ENCODE results near the gene RAB33B. TPM values are rescaled to one million over a fixed set of nuclear protein-coding genes. Genes with fewer than 3 reads are reported as not detected.
"Not testable (repeated sequence)": the region's sequence is repeated elsewhere in the genome, so short reads cannot be mapped to it uniquely, and the experiment has no call there.

The RAB33B gene
- total RNA-seq, 1 donor, result 23.4 TPM

DNA sequence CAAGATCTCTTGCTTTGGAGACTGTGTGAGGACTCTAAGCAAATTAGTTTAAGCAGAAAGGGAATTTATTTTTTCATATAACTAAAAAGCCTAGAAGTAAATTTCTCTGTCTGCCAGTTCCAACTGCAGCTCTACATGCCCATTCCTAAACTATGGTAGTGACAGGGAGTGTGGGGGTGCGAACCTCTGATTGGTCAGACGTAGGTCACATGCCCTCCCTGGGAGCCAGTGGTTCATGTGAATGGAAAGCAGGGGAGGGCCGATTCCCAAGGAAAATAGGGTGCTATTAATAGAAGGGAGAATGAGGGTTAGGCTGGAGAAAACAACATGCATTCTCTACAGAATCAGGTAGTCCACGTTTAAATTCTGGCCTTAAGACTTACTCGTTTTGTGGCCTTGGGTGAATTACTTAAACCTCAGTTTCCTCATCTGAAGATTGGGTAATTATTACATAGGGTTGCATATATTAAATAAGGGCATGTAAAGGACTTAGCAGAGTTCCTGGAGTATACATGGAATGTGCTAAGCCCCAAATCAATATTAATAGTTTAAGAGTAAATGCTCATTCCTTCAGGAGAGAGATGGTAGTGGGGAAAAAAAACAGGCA, 7.2 kb downstream of the RAB33B start:
- DNase-seq (ENCODE audit: low read depth in 2 of 3, low spot score in 2 of 3), result no peak

DNA sequence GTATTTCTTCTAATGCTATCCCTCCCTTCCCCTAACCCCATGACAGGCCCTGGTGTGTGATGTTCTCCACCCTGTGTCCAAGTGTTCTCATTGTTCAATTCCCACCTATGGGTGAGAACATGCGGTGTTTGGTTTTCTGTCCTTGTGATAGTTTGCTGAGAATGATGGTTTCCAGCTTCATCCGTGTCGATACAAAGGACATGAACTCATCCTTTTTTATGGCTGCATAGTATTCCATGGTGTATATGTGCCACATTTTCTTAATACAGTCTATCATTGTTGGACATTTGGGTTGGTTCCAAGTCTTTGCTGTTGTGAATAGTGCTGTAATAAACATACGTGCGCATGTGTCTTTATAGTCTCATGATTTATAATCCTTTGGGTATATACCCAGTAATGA, 10.6 kb downstream of the RAB33B start:
- not testable (repeated sequence) for DNase-seq (ENCODE audit: low read depth in 2 of 3, low spot score in 2 of 3)

- DNase-seq (ENCODE audit: low read depth in 2 of 3, low spot score in 2 of 3), result no peak
Observed at GRCh38 chr4:139465922-139466321, 12.0 kb downstream of the RAB33B start.

DNA sequence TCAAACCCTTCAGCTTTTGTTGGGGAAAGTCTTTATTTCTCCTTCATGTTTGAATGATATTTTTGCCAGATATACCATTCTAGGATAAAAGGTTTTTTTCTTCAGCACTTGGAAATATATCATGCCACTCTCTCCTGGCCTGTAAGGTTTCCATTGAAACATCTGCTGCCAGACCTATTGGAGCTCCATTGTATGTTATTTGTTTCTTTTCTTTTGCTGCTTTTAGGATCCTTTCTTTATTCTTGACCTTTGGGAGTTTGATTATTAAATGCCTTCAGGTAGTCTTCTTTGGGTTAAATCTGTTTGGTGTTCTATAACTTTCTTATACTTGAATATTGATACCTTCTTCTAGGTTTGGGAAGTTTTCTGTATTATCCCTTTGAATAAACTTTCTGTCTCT, 14.8 kb downstream of the RAB33B start:
- not testable (repeated sequence) for DNase-seq (ENCODE audit: low read depth in 2 of 3, low spot score in 2 of 3)

DNA sequence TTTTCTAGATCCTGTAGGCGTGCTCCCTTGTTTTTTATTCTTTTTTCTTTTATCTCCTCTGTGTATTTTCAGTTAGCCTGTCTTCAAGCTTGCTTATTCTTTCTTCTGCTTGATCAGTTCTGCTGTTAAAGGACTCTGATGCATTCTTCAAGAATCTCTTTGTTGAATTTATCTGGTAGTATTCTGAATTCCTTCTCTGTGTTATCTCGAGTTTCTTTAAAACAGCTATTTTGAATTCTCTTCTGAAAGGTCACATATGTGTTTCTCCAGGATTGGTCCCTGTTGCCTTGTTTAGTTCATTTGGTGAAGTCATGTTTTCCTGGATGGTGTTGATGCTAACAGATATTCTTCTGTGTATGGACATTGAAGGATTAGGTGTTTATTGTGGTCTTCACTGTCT, 15.3 kb downstream of the RAB33B start:
- DNase-seq (ENCODE audit: low read depth in 2 of 3, low spot score in 2 of 3), result no peak

DNA sequence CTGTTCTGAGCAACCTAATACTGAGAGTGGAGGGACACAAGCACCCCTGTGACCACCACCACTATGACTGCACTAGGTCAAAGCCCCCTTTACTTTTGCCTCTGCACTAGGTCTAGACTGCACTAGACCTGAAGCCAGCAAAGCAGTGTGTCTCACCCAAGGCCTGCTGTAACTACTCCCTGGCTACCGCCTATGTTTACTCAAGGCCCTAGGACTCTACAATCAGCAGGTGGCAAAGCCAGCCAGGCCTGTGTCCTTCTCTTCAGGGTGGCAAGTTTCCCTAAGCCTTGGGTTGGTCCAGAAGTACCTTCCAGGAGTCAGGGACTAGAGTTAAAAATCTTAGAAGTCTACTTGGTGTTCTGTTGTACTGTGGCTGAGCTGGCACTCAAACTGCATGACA, 15.9 kb downstream of the RAB33B start:
- no peak for DNase-seq (ENCODE audit: low read depth in 2 of 3, low spot score in 2 of 3)

- no peak for DNase-seq (ENCODE audit: low read depth in 2 of 3, low spot score in 2 of 3)
Observed at GRCh38 chr4:139470295-139470694, 16.4 kb downstream of the RAB33B start.

DNA sequence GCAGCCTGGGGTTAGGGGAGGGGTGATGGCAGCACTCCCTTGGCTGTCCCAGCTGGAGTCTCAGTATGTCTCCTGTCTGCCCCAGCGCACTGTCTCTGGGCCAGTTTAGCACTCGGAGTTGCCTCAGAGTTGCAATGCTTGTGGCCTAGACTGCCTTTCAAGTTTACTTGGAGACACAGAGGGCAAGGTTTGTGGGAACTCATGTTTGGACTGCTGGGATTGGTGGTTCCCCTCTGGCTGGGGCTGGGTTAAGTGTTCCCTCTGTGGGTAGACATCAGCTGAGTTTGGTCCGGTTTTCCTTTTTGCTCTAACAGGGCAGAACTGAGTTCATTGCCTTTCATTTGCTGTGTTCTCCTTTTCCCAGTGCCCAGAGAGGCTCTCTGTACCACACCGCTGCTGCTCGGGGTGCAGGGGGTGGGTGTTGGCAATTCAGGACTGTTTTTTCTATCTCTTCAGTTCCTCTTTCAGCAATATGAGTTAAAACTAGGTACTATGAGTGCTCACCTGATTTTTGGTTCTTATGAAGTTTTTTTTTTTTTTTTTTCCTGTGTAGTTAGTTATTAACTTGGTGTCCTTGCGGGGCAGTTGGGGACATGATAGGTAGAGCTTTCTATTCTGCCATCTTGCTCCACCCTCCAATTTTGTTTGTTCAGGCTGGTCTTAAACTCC, 17.2 kb downstream of the RAB33B start:
- DNase-seq (ENCODE audit: low read depth in 2 of 3, low spot score in 2 of 3), result no peak

DNA sequence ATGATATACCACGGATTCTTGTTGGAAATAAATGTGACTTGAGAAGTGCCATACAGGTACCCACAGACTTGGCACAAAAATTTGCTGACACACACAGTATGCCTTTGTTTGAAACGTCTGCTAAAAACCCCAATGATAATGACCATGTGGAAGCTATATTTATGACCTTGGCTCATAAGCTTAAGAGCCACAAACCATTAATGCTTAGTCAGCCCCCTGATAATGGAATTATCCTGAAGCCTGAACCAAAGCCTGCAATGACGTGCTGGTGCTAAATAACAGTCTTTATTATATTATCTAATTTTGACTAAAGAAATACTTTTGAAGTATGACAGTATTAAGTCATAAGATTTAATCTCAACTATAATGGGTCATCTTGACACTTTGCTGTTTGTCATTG, 18.9 kb downstream of the RAB33B start:
- no peak for DNase-seq (ENCODE audit: low read depth in 2 of 3, low spot score in 2 of 3)

DNA sequence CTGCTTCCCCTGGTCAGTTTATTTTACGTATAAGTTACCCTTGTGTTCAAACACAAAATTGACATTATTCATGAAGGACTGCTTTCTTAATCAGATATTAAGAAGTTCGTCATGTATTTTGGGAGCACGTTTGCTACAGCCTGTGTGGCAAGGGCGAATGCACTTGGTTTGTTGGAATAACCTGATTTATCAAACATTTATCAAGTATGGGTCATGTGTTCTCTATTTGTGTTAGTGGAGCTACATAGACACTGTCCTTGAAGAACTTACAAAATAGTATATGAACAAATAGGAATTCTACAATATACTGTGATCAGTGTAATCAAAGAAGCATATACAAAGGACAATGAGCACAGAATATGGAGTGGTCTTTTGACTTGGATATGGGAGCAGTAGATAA, 22.4 kb downstream of the RAB33B start:
- no peak for DNase-seq (ENCODE audit: low read depth in 2 of 3, low spot score in 2 of 3)

GRCh38 chr4:139481465-139481864, 27.5 kb downstream of the RAB33B start:
- no peak for DNase-seq (ENCODE audit: low read depth in 2 of 3, low spot score in 2 of 3)

GRCh38 chr4:139483000-139483399, 29.1 kb downstream of the RAB33B start:
- DNase-seq (ENCODE audit: low read depth in 2 of 3, low spot score in 2 of 3), result no peak

GRCh38 chr4:139484783-139485311, 30.9 kb downstream of the RAB33B start:
- peak in 1 of 3 donors; percentile 8 for DNase-seq (ENCODE audit: low read depth in 2 of 3, low spot score in 2 of 3)

DNA sequence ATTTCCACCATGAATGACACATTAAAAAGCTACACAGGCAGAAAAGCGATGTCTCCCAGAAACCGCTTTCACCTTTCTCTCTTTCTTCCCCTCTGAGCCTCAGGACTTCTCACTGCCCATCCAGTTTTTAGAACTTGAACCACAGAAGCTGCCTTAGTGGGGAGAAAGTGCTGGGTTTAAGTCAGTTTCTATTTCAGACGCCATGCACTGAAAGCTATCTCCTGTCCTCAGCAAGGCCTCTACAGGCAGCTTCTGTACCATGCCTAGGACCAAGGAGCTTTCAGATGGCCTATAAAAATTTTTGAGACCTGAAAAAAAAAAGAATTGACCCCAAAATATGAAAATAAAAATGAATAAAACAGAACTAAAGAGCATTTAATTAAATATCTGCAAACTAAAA, 34.5 kb downstream of the RAB33B start:
- no peak for DNase-seq (ENCODE audit: low read depth in 2 of 3, low spot score in 2 of 3)

DNA sequence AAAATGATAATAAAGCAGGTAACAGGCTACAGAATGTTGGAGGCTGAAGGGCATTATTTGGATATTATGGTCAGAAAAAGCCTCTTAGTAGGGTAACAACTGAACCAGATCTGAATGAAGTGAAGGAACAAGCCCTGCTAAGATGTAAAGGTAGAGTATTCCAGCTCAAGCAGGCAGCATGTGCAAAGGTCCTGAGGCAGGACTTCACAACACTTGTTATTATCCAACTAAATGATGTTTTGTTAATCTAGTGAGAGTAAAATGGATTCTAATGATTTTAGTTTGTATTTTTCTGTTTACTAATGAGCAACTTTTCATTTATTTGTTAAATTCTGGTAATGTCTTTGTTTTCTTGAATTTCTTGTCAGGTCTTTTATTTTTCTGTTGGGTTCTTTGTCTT, 35.7 kb downstream of the RAB33B start:
- DNase-seq (ENCODE audit: low read depth in 2 of 3, low spot score in 2 of 3), result no peak

DNA sequence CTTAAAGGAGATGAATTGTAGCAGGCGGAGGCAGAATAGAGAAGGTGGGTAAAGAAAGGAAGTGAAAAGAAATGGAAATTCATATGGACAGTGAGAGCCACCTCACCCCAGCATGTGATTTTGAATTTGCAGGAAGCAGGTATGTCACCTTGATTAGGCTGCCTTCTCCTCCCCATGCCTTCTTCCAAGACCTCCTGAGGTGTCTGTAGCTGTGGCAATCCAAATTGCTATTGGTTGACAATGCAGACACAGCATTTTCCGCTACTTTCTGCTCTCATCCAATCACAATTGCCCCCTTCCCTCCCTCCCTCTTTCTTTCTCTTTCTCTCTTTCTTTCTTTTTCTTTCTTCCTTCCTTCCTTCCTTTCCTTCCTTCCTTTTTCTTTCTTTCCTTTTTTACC, 38.5 kb downstream of the RAB33B start:
- no peak for DNase-seq (ENCODE audit: low read depth in 2 of 3, low spot score in 2 of 3)

DNA sequence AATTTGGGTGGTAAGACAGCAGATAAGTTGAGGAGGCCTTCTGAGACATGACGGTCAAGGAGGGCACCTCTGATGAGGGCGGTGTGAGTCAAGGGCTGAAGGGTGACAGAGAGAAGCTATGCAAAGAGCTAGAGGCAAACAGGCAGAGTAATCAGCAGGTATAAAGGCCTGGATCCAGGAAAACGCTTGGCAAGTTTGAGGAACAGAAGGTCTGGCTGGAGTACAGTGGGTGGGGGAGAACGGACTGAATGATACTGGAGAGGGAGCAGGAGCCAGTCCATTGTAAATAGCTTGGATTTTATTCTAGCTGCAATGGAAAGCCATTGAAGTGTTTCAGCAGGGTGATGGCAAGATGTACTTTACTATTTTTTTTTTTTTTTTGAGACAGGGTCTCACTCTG, 39.3 kb downstream of the RAB33B start:
- DNase-seq (ENCODE audit: low read depth in 2 of 3, low spot score in 2 of 3), result no peak

- no peak for DNase-seq (ENCODE audit: low read depth in 2 of 3, low spot score in 2 of 3)
Observed at GRCh38 chr4:139499186-139499585, 45.3 kb downstream of the RAB33B start.

- no peak for DNase-seq (ENCODE audit: low read depth in 2 of 3, low spot score in 2 of 3)
Observed at GRCh38 chr4:139501117-139501516, 47.2 kb downstream of the RAB33B start.

GRCh38 chr4:139501527-139501926, 47.6 kb downstream of the RAB33B start:
- no peak for DNase-seq (ENCODE audit: low read depth in 2 of 3, low spot score in 2 of 3)

DNA sequence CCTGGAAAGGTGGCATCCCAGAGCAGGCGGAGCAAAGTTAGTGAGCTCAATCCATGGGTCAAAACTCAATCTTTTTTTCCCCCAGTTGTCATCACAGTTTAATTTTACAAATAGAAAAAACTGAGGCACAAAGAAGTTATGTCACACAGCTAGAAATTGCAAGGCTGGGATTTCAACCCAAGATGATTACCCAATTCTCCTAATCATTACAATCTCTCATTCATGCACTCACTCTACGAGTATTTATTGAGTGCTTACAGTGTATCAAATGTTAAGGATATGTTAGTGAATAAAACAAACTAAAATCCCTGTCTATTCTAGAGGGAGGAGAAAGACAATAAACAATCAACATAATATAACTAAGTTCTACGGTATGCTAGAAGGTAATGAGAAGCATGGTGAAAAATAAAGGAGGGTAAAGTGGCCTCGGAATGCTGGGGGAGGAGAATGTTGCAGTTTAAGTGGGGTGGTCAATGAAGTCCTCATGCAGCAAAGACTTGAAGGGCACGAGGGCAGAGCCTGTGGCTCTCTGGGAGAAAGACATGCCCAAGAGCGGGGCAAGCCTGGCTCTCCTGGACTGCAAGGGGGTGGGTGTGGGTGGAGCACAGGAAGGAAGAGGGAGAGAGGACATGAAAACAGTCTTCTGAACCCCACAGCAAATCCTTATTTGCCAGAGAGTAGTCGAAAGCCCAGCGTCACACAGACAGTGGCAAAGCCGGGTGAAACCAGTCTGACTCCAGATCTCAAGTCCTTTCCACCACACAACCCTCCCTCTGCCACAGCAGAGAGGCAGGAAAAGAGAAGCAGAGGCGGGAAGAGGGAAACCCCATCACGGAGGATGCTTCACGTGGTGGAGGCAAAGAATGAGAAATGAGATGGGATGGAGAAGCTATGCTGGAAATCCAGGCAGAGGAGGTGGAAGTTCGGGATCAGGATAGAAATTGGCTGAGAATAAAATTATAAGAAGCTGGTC, 48.3 kb downstream of the RAB33B start:
- DNase-seq (ENCODE audit: low read depth in 2 of 3, low spot score in 2 of 3), result no peak

Data from hematopoietic multipotent progenitor cell (in vitro differentiated cells).